Measurements from ENCODE around the gene ASB16.

The ASB16 gene

DNA sequence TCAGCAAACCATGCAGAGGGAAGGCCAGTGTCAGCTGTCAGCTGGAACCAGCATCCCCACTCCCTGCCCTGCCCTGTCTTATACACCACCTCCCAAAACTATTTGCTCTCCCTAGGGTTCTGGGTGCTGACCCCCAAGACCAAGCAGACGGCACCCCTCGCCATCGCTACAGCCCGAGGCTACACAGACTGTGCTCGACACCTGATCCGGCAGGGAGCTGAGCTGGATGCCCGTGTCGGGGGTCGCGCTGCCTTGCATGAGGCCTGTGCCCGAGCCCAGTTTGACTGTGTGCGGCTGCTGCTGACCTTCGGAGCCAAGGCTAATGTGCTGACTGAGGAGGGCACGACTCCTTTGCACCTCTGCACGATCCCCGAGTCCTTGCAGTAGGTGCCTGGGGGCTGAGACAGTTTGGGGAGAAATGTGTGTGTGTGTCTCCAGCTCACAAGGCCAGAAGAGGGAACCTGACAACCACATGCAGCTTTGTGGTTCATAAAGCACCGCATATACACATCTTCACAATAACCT, 1.5 kb downstream of the ASB16 start:
- no peak for DNase-seq (ENCODE audit: low read depth)
- TF ChIP-seq, protein P1, sequence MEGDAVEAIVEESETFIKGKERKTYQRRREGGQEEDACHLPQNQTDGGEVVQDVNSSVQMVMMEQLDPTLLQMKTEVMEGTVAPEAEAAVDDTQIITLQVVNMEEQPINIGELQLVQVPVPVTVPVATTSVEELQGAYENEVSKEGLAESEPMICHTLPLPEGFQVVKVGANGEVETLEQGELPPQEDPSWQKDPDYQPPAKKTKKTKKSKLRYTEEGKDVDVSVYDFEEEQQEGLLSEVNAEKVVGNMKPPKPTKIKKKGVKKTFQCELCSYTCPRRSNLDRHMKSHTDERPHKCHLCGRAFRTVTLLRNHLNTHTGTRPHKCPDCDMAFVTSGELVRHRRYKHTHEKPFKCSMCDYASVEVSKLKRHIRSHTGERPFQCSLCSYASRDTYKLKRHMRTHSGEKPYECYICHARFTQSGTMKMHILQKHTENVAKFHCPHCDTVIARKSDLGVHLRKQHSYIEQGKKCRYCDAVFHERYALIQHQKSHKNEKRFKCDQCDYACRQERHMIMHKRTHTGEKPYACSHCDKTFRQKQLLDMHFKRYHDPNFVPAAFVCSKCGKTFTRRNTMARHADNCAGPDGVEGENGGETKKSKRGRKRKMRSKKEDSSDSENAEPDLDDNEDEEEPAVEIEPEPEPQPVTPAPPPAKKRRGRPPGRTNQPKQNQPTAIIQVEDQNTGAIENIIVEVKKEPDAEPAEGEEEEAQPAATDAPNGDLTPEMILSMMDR (IDR thresholded peaks at IDR 0.05; ENCODE audit: low read length, missing control alignments) = no peak
- no peak overlapping the region for H3K4me3 ChIP-seq (replicated peaks; ENCODE audit: low read depth, low read length)

DNA sequence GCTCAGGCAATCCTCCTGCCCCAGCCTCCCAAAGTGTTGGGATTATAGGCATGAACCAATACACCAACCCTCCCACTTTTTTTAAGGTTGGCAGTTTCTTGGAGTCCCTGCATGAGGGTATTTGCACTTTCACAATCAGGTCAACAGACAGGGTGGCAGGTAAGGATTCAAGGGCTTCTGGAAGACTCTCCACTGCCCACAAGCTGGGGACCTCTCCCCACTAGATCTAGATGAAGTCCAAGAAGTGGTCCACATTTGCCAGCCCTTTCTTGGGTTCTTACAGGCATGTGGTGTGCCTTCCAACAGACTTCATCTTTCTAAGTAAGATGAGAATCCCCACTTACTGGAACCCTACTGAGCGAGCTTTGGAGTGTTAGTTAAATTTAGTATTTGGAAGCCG, 3.9 kb downstream of the ASB16 start:
- DNase-seq (ENCODE audit: low read depth) = no peak
- TF ChIP-seq, protein P1 (IDR thresholded peaks at IDR 0.05; ENCODE audit: low read length, missing control alignments) = no peak
- H3K4me3 ChIP-seq (replicated peaks; ENCODE audit: low read depth, low read length) = no peak overlapping the region

DNA sequence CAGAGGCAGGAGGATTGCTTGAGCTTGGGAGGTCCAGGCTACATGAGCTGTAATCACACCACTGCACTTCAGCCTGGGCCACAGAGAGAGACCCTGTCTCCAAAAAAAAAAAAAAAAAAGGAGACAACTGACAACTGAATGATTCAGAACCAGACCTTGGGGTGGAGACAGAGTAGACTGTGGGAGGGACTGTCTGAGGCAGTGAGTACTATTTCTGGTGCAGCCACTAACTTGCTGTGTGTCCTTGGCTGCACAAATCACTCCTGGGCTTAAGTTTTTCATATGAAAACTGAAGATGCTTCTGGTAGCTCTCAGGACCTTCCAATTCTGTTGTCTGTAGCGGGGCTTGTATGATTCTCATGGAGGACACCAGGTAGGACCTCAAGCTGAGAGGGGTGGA, 5.8 kb downstream of the ASB16 start:
- H3K4me3 ChIP-seq (replicated peaks; ENCODE audit: low read depth, low read length) = no peak overlapping the region
- DNase-seq (ENCODE audit: low read depth) = no peak
- TF ChIP-seq, protein P1 (IDR thresholded peaks at IDR 0.05; ENCODE audit: low read length, missing control alignments) = no peak

DNA sequence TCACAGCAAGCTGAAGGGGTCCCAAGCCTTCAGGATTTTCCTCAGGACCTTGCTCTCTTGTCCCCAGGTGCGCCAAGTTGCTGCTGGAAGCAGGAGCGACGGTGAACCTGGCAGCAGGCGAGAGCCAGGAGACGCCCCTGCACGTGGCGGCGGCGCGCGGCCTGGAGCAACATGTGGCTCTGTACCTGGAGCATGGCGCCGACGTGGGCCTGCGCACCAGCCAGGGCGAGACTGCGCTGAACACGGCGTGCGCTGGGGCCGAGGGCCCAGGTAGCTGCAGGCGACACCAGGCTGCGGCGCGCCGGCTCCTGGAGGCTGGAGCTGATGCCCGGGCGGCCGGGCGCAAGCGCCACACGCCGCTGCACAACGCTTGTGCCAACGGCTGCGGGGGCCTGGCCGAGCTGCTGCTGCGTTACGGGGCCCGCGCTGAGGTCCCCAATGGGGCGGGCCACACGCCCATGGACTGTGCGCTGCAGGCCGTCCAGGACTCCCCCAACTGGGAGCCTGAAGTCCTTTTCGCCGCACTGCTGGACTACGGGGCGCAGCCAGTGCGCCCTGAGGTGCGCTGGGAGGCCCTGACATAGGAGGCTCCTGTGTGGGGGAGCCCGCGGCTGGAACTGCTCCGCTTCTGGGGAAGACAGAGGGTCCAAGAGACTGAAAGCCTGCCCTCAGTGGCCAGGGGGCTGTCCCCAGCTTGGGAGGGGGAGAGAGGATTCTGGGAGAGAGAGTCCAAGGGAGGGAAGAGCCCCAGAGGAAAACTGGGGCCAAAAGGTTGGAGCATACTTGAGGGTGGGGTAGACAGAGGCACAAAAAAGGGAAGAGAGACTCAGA, 6.4 kb downstream of the ASB16 start:
- no peak overlapping the region for H3K4me3 ChIP-seq (replicated peaks; ENCODE audit: low read depth, low read length)
- TF ChIP-seq, protein P1 (IDR thresholded peaks at IDR 0.05; ENCODE audit: low read length, missing control alignments) = no peak
- no peak for DNase-seq (ENCODE audit: low read depth)

DNA sequence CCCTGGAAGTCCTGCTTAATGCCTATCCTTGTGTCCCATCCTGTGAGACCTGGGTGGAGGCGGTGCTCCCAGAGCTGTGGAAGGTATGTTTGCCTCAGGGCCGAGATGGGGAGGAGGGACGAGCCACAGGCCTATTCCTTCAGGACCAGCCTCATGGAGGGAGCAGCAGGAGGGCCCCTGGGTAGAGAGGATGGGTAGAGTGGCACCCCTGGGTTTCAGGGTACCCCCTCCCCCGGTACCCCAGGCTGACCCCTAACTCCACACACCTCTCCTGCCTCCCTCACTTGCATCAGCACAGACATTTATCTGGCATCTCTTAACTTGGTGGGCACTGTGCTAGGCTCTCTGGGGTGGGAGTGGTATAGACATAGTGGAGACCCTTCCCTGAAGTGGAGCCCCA, 7.1 kb downstream of the ASB16 start:
- TF ChIP-seq, protein P1 (IDR thresholded peaks at IDR 0.05; ENCODE audit: low read length, missing control alignments) = no peak

DNA sequence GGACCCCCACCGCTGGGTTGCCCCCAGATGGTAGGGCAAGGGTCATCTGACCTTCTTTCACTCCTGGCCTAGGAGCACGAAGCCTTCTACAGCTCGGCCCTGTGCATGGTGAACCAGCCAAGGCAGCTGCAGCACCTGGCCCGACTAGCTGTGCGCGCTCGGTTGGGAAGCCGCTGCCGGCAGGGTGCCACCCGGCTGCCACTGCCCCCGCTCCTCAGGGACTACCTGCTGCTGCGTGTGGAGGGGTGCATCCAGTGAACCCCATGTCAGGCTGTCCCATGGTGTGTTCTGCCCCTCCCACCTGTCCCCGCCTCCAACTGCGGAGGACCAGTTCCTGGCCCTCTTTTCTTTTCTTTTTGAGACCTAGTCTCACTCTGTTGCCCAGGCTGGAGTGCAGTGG, 7.6 kb downstream of the ASB16 start:
- no peak overlapping the region for H3K4me3 ChIP-seq (replicated peaks; ENCODE audit: low read depth, low read length)
- TF ChIP-seq, protein P1 (IDR thresholded peaks at IDR 0.05; ENCODE audit: low read length, missing control alignments) = no peak
- no peak for DNase-seq (ENCODE audit: low read depth)

More for the DNA sequence above, 7.1 kb downstream of the ASB16 start:
- DNase-seq (ENCODE audit: low read depth) = no peak
- no peak overlapping the region for H3K4me3 ChIP-seq (replicated peaks; ENCODE audit: low read depth, low read length)

Data from fibroblast of pulmonary artery (primary cell).